HL-60 (cell line): ENCODE measurements around the gene AKAP10.

Experiments used
- DNase-seq, 2 experiments: peaks; one replicate each; pipeline ENCODE4 v3.0.0-alpha.2; 2010 to 2020; ENCODE audit warnings: low read depth in 1 of 2, low spot score in 1 of 2
- H3K27ac ChIP-seq: fragments of 250-450 bp; sonication (Bioruptor Pico); replicated peaks from 2 replicates; pipeline ENCODE4 v1.5.1; 2020; ENCODE audit warnings: mild to moderate bottlenecking, moderate library complexity
- H3K27me3 ChIP-seq: fragments of 250-450 bp; sonication (Bioruptor Pico); 2 replicates; pipeline ENCODE4 v1.5.1; 2021; ENCODE audit warnings: mild to moderate bottlenecking, moderate library complexity; ENCODE audit not compliant: insufficient read depth, poor library complexity, severe bottlenecking
- H3K4me3 ChIP-seq: replicated peaks from 2 replicates; pipeline ENCODE4 v1.5.1; 2011; ENCODE audit warnings: mild to moderate bottlenecking, control low read depth, low read length; ENCODE audit not compliant: insufficient read depth
- GABPA ChIP-seq: IDR thresholded peaks from 2 replicates; pipeline ENCODE4 v1.6.1; 2012; ENCODE audit warnings: low read depth
- POLR2AphosphoS5 ChIP-seq: IDR thresholded peaks from 2 replicates; pipeline ENCODE4 v1.6.1; 2012; ENCODE audit warnings: low read depth
- SPI1 ChIP-seq: IDR thresholded peaks from 2 replicates; pipeline ENCODE4 v1.6.1; 2012; ENCODE audit warnings: low read depth, mild to moderate bottlenecking, borderline replicate concordance
- TF ChIP-seq, protein P1 (sequence below): IDR thresholded peaks from 2 replicates; pipeline ENCODE4 v1.6.1; 2012; ENCODE audit warnings: low read depth; ENCODE audit not compliant: insufficient replicate concordance
- TF ChIP-seq, protein P2 (sequence below): IDR thresholded peaks from one replicate; pipeline ENCODE4 v1.5.1; 2011; ENCODE audit warnings: low read length, control low read depth, inconsistent platforms; ENCODE audit not compliant: insufficient read depth

Gene AKAP10

DNA sequence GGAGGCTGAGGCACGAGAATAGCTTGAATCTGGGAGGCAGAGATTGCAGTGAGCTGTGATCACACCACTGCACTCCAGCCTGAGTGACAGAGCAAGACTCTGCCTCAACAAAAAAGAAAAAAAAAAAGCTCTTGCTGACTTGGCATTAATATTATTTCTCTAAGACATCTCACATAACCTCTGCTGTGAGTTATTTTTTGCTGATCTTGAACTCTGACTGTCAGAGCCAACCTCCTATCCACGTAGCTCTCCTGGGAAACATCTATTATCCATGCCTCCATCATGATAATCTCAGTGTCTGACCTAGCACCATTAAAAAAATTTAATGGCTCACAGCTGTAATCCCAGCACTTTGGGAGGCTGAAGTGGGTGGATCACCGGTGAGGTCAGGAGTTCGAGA is 97.2 kb downstream of the AKAP10 start:
- DNase-seq, result no peak
- no peaks in the 10 kb centered on the region for H3K27me3 ChIP-seq
- TF ChIP-seq, protein P1, sequence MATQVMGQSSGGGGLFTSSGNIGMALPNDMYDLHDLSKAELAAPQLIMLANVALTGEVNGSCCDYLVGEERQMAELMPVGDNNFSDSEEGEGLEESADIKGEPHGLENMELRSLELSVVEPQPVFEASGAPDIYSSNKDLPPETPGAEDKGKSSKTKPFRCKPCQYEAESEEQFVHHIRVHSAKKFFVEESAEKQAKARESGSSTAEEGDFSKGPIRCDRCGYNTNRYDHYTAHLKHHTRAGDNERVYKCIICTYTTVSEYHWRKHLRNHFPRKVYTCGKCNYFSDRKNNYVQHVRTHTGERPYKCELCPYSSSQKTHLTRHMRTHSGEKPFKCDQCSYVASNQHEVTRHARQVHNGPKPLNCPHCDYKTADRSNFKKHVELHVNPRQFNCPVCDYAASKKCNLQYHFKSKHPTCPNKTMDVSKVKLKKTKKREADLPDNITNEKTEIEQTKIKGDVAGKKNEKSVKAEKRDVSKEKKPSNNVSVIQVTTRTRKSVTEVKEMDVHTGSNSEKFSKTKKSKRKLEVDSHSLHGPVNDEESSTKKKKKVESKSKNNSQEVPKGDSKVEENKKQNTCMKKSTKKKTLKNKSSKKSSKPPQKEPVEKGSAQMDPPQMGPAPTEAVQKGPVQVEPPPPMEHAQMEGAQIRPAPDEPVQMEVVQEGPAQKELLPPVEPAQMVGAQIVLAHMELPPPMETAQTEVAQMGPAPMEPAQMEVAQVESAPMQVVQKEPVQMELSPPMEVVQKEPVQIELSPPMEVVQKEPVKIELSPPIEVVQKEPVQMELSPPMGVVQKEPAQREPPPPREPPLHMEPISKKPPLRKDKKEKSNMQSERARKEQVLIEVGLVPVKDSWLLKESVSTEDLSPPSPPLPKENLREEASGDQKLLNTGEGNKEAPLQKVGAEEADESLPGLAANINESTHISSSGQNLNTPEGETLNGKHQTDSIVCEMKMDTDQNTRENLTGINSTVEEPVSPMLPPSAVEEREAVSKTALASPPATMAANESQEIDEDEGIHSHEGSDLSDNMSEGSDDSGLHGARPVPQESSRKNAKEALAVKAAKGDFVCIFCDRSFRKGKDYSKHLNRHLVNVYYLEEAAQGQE, result no peak
- TF ChIP-seq SPI1 (no peak), GABPA (no peak), POLR2AphosphoS5 (no peak)
- TF ChIP-seq, protein P2, sequence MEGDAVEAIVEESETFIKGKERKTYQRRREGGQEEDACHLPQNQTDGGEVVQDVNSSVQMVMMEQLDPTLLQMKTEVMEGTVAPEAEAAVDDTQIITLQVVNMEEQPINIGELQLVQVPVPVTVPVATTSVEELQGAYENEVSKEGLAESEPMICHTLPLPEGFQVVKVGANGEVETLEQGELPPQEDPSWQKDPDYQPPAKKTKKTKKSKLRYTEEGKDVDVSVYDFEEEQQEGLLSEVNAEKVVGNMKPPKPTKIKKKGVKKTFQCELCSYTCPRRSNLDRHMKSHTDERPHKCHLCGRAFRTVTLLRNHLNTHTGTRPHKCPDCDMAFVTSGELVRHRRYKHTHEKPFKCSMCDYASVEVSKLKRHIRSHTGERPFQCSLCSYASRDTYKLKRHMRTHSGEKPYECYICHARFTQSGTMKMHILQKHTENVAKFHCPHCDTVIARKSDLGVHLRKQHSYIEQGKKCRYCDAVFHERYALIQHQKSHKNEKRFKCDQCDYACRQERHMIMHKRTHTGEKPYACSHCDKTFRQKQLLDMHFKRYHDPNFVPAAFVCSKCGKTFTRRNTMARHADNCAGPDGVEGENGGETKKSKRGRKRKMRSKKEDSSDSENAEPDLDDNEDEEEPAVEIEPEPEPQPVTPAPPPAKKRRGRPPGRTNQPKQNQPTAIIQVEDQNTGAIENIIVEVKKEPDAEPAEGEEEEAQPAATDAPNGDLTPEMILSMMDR, result no peak
- no peak overlapping the region for H3K4me3 ChIP-seq
- no peak overlapping the region for H3K27ac ChIP-seq

DNA sequence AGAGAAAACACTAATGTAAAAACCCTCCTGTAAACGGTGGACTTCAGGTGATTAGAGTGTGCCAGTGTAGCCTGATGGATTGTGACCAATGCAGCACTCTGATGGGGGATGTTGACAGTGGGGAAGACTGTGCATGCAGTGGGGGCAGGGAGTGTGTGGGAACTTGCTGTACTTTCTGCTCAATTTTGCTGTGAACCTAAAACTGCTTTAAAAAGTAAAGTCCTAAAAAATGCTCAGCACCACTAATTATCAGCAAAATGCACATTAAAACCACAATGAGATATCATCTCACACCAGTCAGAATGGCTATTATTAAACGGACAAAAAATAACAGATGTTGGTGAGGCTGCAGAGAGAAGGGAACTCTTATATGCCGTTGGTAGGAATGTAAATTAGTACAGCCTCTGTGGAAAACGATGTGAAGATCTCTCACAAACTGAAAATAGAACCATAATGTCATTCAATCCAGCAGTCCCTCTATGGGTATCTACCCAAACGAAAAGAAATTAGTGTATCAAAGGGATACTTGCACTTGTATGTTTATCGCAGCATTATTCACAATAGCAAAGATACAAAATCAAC is 100.2 kb downstream of the AKAP10 start:
- TF ChIP-seq, protein P1, result no peak
- TF ChIP-seq, protein P2, result no peak
- TF ChIP-seq SPI1, result no peak
- TF ChIP-seq GABPA, result no peak
- no peak for TF ChIP-seq POLR2AphosphoS5
- Histone ChIP-seq H3K4me3 (no peak overlapping the region), H3K27ac (no peak overlapping the region), H3K27me3 (no peaks in the 10 kb centered on the region)
- no peak for DNase-seq

DNA sequence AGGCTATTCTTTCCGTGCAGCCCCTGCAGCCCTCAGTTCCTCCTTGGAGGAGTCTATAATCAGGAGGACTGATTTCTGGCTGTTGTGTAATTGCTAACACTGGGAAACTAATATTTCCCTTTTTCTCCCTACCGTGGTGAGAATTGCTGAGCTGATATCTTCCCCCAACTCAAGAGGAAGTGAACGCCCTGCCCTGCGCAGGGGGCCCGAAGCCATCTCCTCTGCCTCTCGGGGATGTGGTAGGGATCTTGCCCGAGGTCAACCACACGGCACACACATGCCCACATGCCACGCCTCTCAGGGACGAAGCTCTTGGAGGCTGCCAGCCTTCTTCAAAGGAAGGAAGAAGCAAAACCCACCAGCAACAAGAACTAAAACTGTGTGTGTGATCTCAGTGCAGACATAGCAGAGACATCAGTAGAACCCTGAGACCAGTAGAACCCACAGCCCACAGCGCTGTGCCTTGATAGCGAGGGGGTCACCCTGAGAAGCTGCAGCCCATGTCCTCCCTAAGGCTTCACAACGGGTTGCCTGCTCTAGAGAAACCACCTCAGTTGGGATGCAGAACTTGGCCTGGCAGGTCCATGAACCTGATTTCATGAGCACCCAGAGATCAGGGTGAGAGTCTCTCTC is 101.0 kb downstream of the AKAP10 start:
- H3K27ac ChIP-seq, result 0 out of 2 replicates have a peak overlapping the region, but pooled peaks have one; percentile 11
- TF ChIP-seq, protein P1, result no peak
- no peak for TF ChIP-seq GABPA
- peak; percentile 57 for TF ChIP-seq POLR2AphosphoS5
- TF ChIP-seq, protein P2, result no peak
- peak; percentile 85 for TF ChIP-seq SPI1
- peak in 1 of 2 experiments; percentile 88 for DNase-seq
- no peaks in the 10 kb centered on the region for H3K27me3 ChIP-seq
- H3K4me3 ChIP-seq, result no peak overlapping the region
